ENCODE measurements around the gene HNRNPA3. TPM values are rescaled to one million over a fixed set of nuclear protein-coding genes. Genes with fewer than 3 reads are reported as not detected.

The HNRNPA3 gene
- total and polyA plus RNA-seq, 10 of the 15 experiments (the other 5 are each of a cell fraction or from before 2014, with no cell fraction given) = 40.4 to 343 (median 206) TPM

GRCh38 chr2:177229442-177230242 lies 17.0 kb downstream of the HNRNPA3 start:
- Histone ChIP-seq H3K4me3 (no peak overlapping the region), H3K36me3 (ENCODE audit: control insufficient read depth in 2 of 2, insufficient read depth in 2 of 2, low read length in 1 of 2) (peaks cover 11% of the 10 kb centered on the region in 2 experiments), H2AFZ (ENCODE audit: control insufficient read depth, low read depth, low read length) (no peak overlapping the region), H3K9me3 (replicated peaks; ENCODE audit: control insufficient read depth, insufficient read depth, low read length) (no peaks in the 10 kb centered on the region), H3K79me2 (ENCODE audit: control insufficient read depth, insufficient read depth, low read length) (no peaks in the 10 kb centered on the region; the same call in 1 of the 2 replicates), H3K4me1 (ENCODE audit: control insufficient read depth, insufficient read depth, low read length) (no peaks in the 10 kb centered on the region), H3K27me3 (replicated peaks in 1 of 2; ENCODE audit: control insufficient read depth in 2 of 2, insufficient read depth in 2 of 2, low read length in 1 of 2) (no peaks in the 10 kb centered on the region), H3K4me2 (ENCODE audit: control insufficient read depth, insufficient read depth) (no peak overlapping the region), H4K20me1 (ENCODE audit: control insufficient read depth, insufficient read depth) (no peaks in the 10 kb centered on the region), H3K27ac (ENCODE audit: control insufficient read depth, insufficient read depth) (no peak overlapping the region), H3K9ac (ENCODE audit: control insufficient read depth, insufficient read depth, low read length) (no peak overlapping the region)
- no TSS peak for BruUV-seq (replicated peaks)
- intact Hi-C loops (cut with micrococcal nuclease; ENCODE audit: unreplicated experiment) (no loop called here), in situ Hi-C loops (cut with MboI) (no loop called here)
- ChIA-PET RAD21 (ENCODE audit: unreplicated experiment) (interaction anchor here (1.0 to 2.2 kb wide), 2 partner anchors 36 to 64 kb away, joined by 3 to 10 read pairs; no protein-coding TSS in a partner anchor), POLR2A (no interaction called here), CTCF (interaction anchor here (0.9 to 2.7 kb wide), 6 partner anchors 33 to 67 kb away, joined by 3 to 11 read pairs (median 4); no protein-coding TSS in a partner anchor), SMC1A (ENCODE audit: uncharacterized antibody, unreplicated experiment) (interaction anchor here (0.8 to 1.7 kb wide), 6 partner anchors 8 to 166 kb away, joined by 3 to 5 read pairs (median 3); no protein-coding TSS in a partner anchor)
- WGBS (ENCODE audit: insufficient coverage, insufficient replicate concordance, low lambda C conversion rate, missing lambda C conversion rate) = 95% methylated on average over 8 of the region's 8 CpGs
- ATAC-seq (peak; percentile 17), FAIRE-seq (no peak), DNase-seq (ENCODE audit: low read depth, low spot score) (no peak)
- TF ChIP-seq POLR2AphosphoS5 (IDR thresholded peaks at IDR 0.05; ENCODE audit: low read length) (peak; percentile 69), POU2F2 (IDR thresholded peaks at IDR 0.05; ENCODE audit: borderline replicate concordance, low read depth, low read length) (0 out of 3 replicates have a peak, but pooled peaks have one; percentile 12), NFIC (IDR thresholded peaks at IDR 0.05; ENCODE audit: low read depth, low read length) (no peak), SIX5 (IDR thresholded peaks at IDR 0.05; ENCODE audit: low read depth, low read length, severe bottlenecking) (no peak), ZNF592 (IDR thresholded peaks at IDR 0.05) (no peak), POLR2A (IDR thresholded peaks at IDR 0.05; ENCODE audit: low read depth, low read length) (peak; percentile 61)
